Parathyroid adenoma (tissue), 2 donors: ENCODE results near the gene LILRA2.

Experiments
- H2AFZ ChIP-seq: fragments of 300-600 bp; sonication (generic); one replicate; pipeline ENCODE4 v1.7.0; 2017; ENCODE audit warnings: antibody characterized with exemption, mild to moderate bottlenecking
- H3K27ac ChIP-seq: fragments of 300-600 bp; sonication (generic); one replicate; pipeline ENCODE4 v1.7.0; 2017
- H3K27me3 ChIP-seq: fragments of 300-600 bp; sonication (generic); one replicate; pipeline ENCODE4 v1.7.0; 2017; ENCODE audit warnings: low read length; ENCODE audit not compliant: control insufficient read depth, insufficient read depth
- H3K36me3 ChIP-seq: fragments of 300-600 bp; sonication (generic); one replicate; pipeline ENCODE4 v1.7.0; 2017; ENCODE audit warnings: low read length; ENCODE audit not compliant: control insufficient read depth, insufficient read depth
- H3K4me1 ChIP-seq: fragments of 300-600 bp; sonication (generic); one replicate; pipeline ENCODE4 v1.7.0; 2017; ENCODE audit warnings: control low read depth
- H3K4me2 ChIP-seq: fragments of 300-600 bp; sonication (generic); one replicate; pipeline ENCODE4 v1.7.0; 2017; ENCODE audit warnings: low read length
- H3K4me3 ChIP-seq: fragments of 300-600 bp; sonication (generic); one replicate; pipeline ENCODE4 v1.7.0; 2017; ENCODE audit warnings: low read depth, low read length
- H3K79me2 ChIP-seq: fragments of 300-600 bp; sonication (generic); one replicate; pipeline ENCODE4 v1.7.0; 2017; ENCODE audit warnings: control low read depth
- H3K9ac ChIP-seq: fragments of 300-600 bp; sonication (generic); one replicate; pipeline ENCODE4 v1.7.0; 2017; ENCODE audit warnings: mild to moderate bottlenecking
- H3K9me3 ChIP-seq: fragments of 300-600 bp; sonication (generic); one replicate; pipeline ENCODE4 v1.7.0; 2017; ENCODE audit warnings: low read length; ENCODE audit not compliant: control insufficient read depth
- CTCF ChIP-seq: fragments of 300-600 bp; sonication (generic); IDR thresholded peaks from one replicate; pipeline ENCODE4 v1.7.0; 2017; ENCODE audit warnings: antibody characterized with exemption, mild to moderate bottlenecking
- donor health status: primary hyperparathyroidism.

Gene LILRA2

GRCh38 chr19:54533476-54533875 lies 40.1 kb upstream of the LILRA2 start:
- no peaks in the 10 kb centered on the region for H3K4me1 ChIP-seq
- no peaks in the 10 kb centered on the region for H3K27me3 ChIP-seq
- no peaks in the 10 kb centered on the region for H3K79me2 ChIP-seq
- H3K27ac ChIP-seq = no peak overlapping the region
- no peak overlapping the region for H3K9ac ChIP-seq
- H2AFZ ChIP-seq = no peak overlapping the region
- H3K4me2 ChIP-seq = no peak overlapping the region
- no peak for TF ChIP-seq CTCF
- H3K4me3 ChIP-seq = no peak overlapping the region
- no peaks in the 10 kb centered on the region for H3K36me3 ChIP-seq
- no peaks in the 10 kb centered on the region for H3K9me3 ChIP-seq

- H3K27me3 ChIP-seq = no peaks in the 10 kb centered on the region
Measured at GRCh38 chr19:54534156-54534555, 39.4 kb upstream of the LILRA2 start.

GRCh38 chr19:54535601-54536000 lies 38.0 kb upstream of the LILRA2 start:
- no peak for TF ChIP-seq CTCF
- Histone ChIP-seq H3K27me3 (peaks cover 2% of the 10 kb centered on the region), H3K79me2 (no peaks in the 10 kb centered on the region), H3K27ac (no peak overlapping the region), H3K9me3 (no peaks in the 10 kb centered on the region), H3K4me3 (no peak overlapping the region), H3K36me3 (no peaks in the 10 kb centered on the region), H2AFZ (no peak overlapping the region), H3K9ac (no peak overlapping the region), H3K4me2 (no peak overlapping the region), H3K4me1 (no peaks in the 10 kb centered on the region)

More at GRCh38 chr19:54534156-54534555, 39.4 kb upstream of the LILRA2 start:
- Histone ChIP-seq H3K4me1 (no peaks in the 10 kb centered on the region), H3K9ac (no peak overlapping the region), H3K4me3 (no peak overlapping the region), H3K27ac (no peak overlapping the region), H3K9me3 (no peaks in the 10 kb centered on the region), H3K36me3 (no peaks in the 10 kb centered on the region), H2AFZ (no peak overlapping the region), H3K4me2 (no peak overlapping the region), H3K79me2 (no peaks in the 10 kb centered on the region)
- TF ChIP-seq CTCF = no peak

- H3K27me3 ChIP-seq = peaks cover 2% of the 10 kb centered on the region
Measured at GRCh38 chr19:54536956-54537355, 36.6 kb upstream of the LILRA2 start.

More at GRCh38 chr19:54536956-54537355, 36.6 kb upstream of the LILRA2 start:
- H3K4me1 ChIP-seq = no peaks in the 10 kb centered on the region
- no peak overlapping the region for H3K4me2 ChIP-seq
- H3K27ac ChIP-seq = no peak overlapping the region
- no peaks in the 10 kb centered on the region for H3K36me3 ChIP-seq
- TF ChIP-seq CTCF = no peak
- no peak overlapping the region for H3K9ac ChIP-seq
- no peak overlapping the region for H3K4me3 ChIP-seq
- no peak overlapping the region for H2AFZ ChIP-seq
- H3K79me2 ChIP-seq = no peaks in the 10 kb centered on the region
- H3K9me3 ChIP-seq = no peaks in the 10 kb centered on the region
